GM23338 (cell line): ENCODE measurements around the gene ZHX3. TPM values are rescaled to one million over a fixed set of nuclear protein-coding genes. Genes with fewer than 3 reads are reported as not detected.

Source experiments
- ATAC-seq: fragments of 200-7000 bp; cut with Tn5 transposase; 3 replicates; pipeline ENCODE4 v1.9.1; 2020
- DNase-seq: peaks from one replicate; pipeline ENCODE4 v3.0.0-alpha.2; 2015; ENCODE audit warnings: low spot score
- H2AFZ ChIP-seq: fragments of 200-600 bp; sonication (generic); 2 replicates; pipeline ENCODE4 v1.8.0; 2016; ENCODE audit warnings: antibody characterized with exemption, mild to moderate bottlenecking, moderate library complexity
- H3F3A ChIP-seq: fragments of 200-600 bp; sonication (generic); replicated peaks from 2 replicates; pipeline ENCODE4 v1.8.0; 2017; ENCODE audit warnings: antibody characterized with exemption, mixed run types, low read depth
- H3K27ac ChIP-seq: fragments of 200-600 bp; sonication (generic); 2 replicates; pipeline ENCODE4 v1.6.1; 2016; ENCODE audit warnings: low read depth
- H3K27me3 ChIP-seq: fragments of 200-600 bp; sonication (generic); 2 replicates; pipeline ENCODE4 v1.8.0; 2016; ENCODE audit warnings: mild to moderate bottlenecking, mixed run types, moderate library complexity; ENCODE audit not compliant: insufficient read depth
- H3K36me3 ChIP-seq: fragments of 200-600 bp; sonication (generic); 2 replicates; pipeline ENCODE4 v1.8.0; 2016; ENCODE audit warnings: mild to moderate bottlenecking; ENCODE audit not compliant: insufficient read depth
- H3K4me1 ChIP-seq: fragments of 200-600 bp; sonication (generic); 2 replicates; pipeline ENCODE4 v1.8.0; 2016; ENCODE audit warnings: mild to moderate bottlenecking, moderate library complexity; ENCODE audit not compliant: insufficient read depth
- H3K4me2 ChIP-seq: fragments of 200-600 bp; sonication (generic); 2 replicates; pipeline ENCODE4 v1.7.1; 2017; ENCODE audit warnings: mixed run types
- H3K4me3 ChIP-seq: fragments of 200-600 bp; sonication (generic); 2 replicates; pipeline ENCODE4 v1.6.1; 2016; ENCODE audit warnings: mixed run types
- H3K79me2 ChIP-seq: fragments of 200-600 bp; sonication (generic); replicated peaks from 2 replicates; pipeline ENCODE4 v1.8.0; 2017; ENCODE audit warnings: mild to moderate bottlenecking; ENCODE audit not compliant: insufficient read depth
- H3K9me2 ChIP-seq: fragments of 200-600 bp; sonication (generic); 2 replicates; pipeline ENCODE4 v1.8.0; 2017; ENCODE audit not compliant: insufficient read depth
- H4K20me1 ChIP-seq: fragments of 200-600 bp; sonication (generic); replicated peaks from 2 replicates; pipeline ENCODE4 v1.8.0; 2017; ENCODE audit warnings: mild to moderate bottlenecking; ENCODE audit not compliant: insufficient read depth
- H3K27ac Mint-ChIP-seq: 2 replicates; pipeline ENCODE4 v1.8.0; 2020; ENCODE audit warnings: inconsistent platforms, mild to moderate bottlenecking, moderate library complexity, mixed read lengths
- H3K27me3 Mint-ChIP-seq: 3 replicates; pipeline ENCODE4 v1.8.0; 2022; ENCODE audit warnings: low read depth, mild to moderate bottlenecking, moderate library complexity, mixed read lengths, inconsistent platforms; ENCODE audit not compliant: insufficient read depth, poor library complexity
- H3K36me3 Mint-ChIP-seq: 3 replicates; pipeline ENCODE4 v1.8.0; 2021; ENCODE audit warnings: low read depth, mild to moderate bottlenecking, inconsistent platforms, moderate library complexity, mixed read lengths
- H3K4me1 Mint-ChIP-seq: 3 replicates; pipeline ENCODE4 v1.8.0; 2020; ENCODE audit warnings: mild to moderate bottlenecking, inconsistent platforms, mixed read lengths
- H3K4me3 Mint-ChIP-seq: 3 replicates; pipeline ENCODE4 v1.8.0; 2021; ENCODE audit warnings: moderate library complexity, mild to moderate bottlenecking, inconsistent platforms, mixed read lengths
- H3K9me3 Mint-ChIP-seq: 3 replicates; pipeline ENCODE4 v1.8.0; 2020; ENCODE audit warnings: moderate library complexity, mild to moderate bottlenecking, inconsistent platforms, mixed read lengths
- CREB1 ChIP-seq: fragments of 250-450 bp; sonication (Bioruptor Pico); IDR thresholded peaks from 2 replicates; pipeline ENCODE4 v1.5.0; 2020; ENCODE audit warnings: low read depth, mild to moderate bottlenecking, moderate library complexity
- CTCF ChIP-seq, 2 experiments: fragments of 200-600 bp in 1 of 2; sonication (generic) in 1 of 2; conservative IDR thresholded peaks; 2 replicates each; pipeline versions ENCODE4 v1.5.1 to v1.6.1; 2016 to 2017; ENCODE audit warnings: antibody characterized with exemption in 2 of 2, low read depth in 2 of 2, mild to moderate bottlenecking in 2 of 2, moderate library complexity in 1 of 2
- ETS1 ChIP-seq: IDR thresholded peaks from 2 replicates; pipeline ENCODE4 v1.6.1; 2016; ENCODE audit warnings: antibody characterized with exemption
- JUNB ChIP-seq: IDR thresholded peaks from one replicate; pipeline ENCODE4 v1.6.1; 2016; ENCODE audit warnings: antibody characterized with exemption; ENCODE audit not compliant: unreplicated experiment
- POLR2AphosphoS5 ChIP-seq: IDR thresholded peaks from 2 replicates; pipeline ENCODE4 v1.6.1; 2016; ENCODE audit warnings: antibody characterized with exemption, low read depth
- REST ChIP-seq: IDR thresholded peaks from one replicate; pipeline ENCODE4 v1.6.1; 2018; ENCODE audit warnings: antibody characterized with exemption; ENCODE audit not compliant: unreplicated experiment
- ZNF331 ChIP-seq: fragments of 250-450 bp; sonication (Bioruptor Pico); IDR thresholded peaks from 2 replicates; pipeline ENCODE4 v1.5.0; 2020; ENCODE audit warnings: low read depth, mild to moderate bottlenecking, moderate library complexity
- polyA plus RNA-seq: library from polyadenylated mRNA; unstranded; fragments of >200 nt; fragmentation: Nextera tagmentation; extraction: Ambion mirVana; gene quantifications from 2 replicates; pipeline ENCODE4 v1.2.1, GENCODE V29; 2016
- total RNA-seq: library from RNA; depleted of rRNA; stranded (reverse); fragments of >200 nt; shearing (Covaris generic); gene quantifications from 2 replicates; pipeline ENCODE4 v1.2.3, GENCODE V29; 2014

Gene ZHX3
- total and polyA plus RNA-seq, 2 experiments from 2014 or later = 1.7 to 2.8 TPM

GRCh38 chr20:41176711-41177552 is 140.6 kb downstream of the ZHX3 start:
- ATAC-seq (no peak), DNase-seq (no peak)
- peaks cover 17% of the 10 kb centered on the region for H3K27me3 Mint-ChIP-seq
- Histone ChIP-seq H4K20me1 (peaks cover 8% of the 10 kb centered on the region), H3K9me2 (no peaks in the 10 kb centered on the region), H3K36me3 (peaks cover 27% of the 10 kb centered on the region), H3F3A (peaks cover 6% of the 10 kb centered on the region; the same call in 1 of the 2 replicates), H2AFZ (no peak overlapping the region), H3K79me2 (no peaks in the 10 kb centered on the region), H3K27me3 (no peaks in the 10 kb centered on the region), H3K4me2 (no peak overlapping the region), H3K4me3 (no peak overlapping the region), H3K4me1 (peaks cover 5% of the 10 kb centered on the region; the same call in 1 of the 2 replicates), H3K27ac (no peak overlapping the region)
- TF ChIP-seq REST (no peak), ZNF331 (CRISPR knock-in tag) (no peak), ETS1 (no peak), JUNB (no peak), CREB1 (CRISPR knock-in tag) (no peak), POLR2AphosphoS5 (no peak)
- H3K9me3 Mint-ChIP-seq = no peaks in the 10 kb centered on the region; the same call in 2 of the 3 replicates
- no peak overlapping the region for H3K27ac Mint-ChIP-seq
- peaks cover 16% of the 10 kb centered on the region; the same call in 2 of the 3 replicates for H3K4me1 Mint-ChIP-seq
- peaks cover 57% of the 10 kb centered on the region for H3K36me3 Mint-ChIP-seq
- no peak overlapping the region for H3K4me3 Mint-ChIP-seq

DNA sequence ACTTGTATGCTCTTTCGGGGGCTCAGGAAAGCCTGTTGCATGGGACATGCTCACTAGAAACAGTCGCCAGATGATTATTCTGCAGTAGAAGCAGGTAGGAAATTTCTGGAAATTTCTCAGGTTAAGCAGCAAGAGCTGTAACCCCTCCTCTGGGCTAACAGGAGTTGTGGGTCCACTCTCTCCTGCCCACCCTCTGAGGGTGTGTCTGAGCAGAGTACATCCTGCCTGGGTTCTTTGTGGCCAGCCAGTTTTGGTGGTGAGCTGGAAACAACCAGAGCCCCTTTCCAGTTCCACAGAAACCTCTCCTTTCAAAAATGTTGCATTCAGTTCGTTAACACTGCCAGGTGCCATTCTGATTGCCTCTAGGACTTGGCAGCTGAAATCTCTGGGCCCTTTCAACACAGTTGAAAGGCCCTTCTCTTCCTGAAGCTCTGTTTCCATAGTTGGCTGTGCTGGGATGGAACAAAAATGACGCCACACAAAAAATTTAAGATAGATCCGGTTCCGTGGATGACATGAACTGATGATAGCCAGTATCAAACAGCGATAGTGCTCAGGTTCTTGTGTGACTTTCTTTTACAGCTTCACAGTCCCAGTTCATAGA is 141.7 kb downstream of the ZHX3 start:
- ATAC-seq = no peak
- Mint-ChIP-seq H3K27me3 (peaks cover 17% of the 10 kb centered on the region), H3K4me1 (peaks cover 16% of the 10 kb centered on the region; the same call in 2 of the 3 replicates), H3K36me3 (peaks cover 68% of the 10 kb centered on the region), H3K4me3 (no peak overlapping the region), H3K27ac (no peak overlapping the region), H3K9me3 (no peaks in the 10 kb centered on the region; the same call in 2 of the 3 replicates)
- Histone ChIP-seq H3K27me3 (no peaks in the 10 kb centered on the region), H3K9me2 (no peaks in the 10 kb centered on the region), H3K4me3 (no peak overlapping the region), H3K4me1 (peaks cover 5% of the 10 kb centered on the region; the same call in 1 of the 2 replicates), H3K79me2 (no peaks in the 10 kb centered on the region), H4K20me1 (peaks cover 8% of the 10 kb centered on the region), H3K27ac (no peak overlapping the region), H2AFZ (no peak overlapping the region), H3K36me3 (peaks cover 27% of the 10 kb centered on the region), H3K4me2 (no peak overlapping the region), H3F3A (peaks cover 6% of the 10 kb centered on the region; the same call in 1 of the 2 replicates)
- DNase-seq = no peak
- no peak for TF ChIP-seq POLR2AphosphoS5
- TF ChIP-seq JUNB = no peak
- no peak for TF ChIP-seq CTCF (conservative IDR thresholded peaks at IDR 0.05; ENCODE audit: low read depth in 2 of 2)
